Activated naive CD8-positive, alpha-beta T cell treated with anti-CD3 and anti-CD28 coated beads for 36 hours (primary cell): ENCODE measurements around the gene PPT2. TPM values are rescaled to one million over a fixed set of nuclear protein-coding genes. Genes with fewer than 3 reads are reported as not detected.

Source experiments
- DNase-seq: peaks from one replicate; pipeline ENCODE4 v3.0.0; 2021
- H3K27ac Mint-ChIP-seq: one replicate; pipeline ENCODE4 v1.8.0; 2022; ENCODE audit warnings: mild to moderate bottlenecking, moderate library complexity, mixed read lengths
- H3K27me3 Mint-ChIP-seq: one replicate; pipeline ENCODE4 v1.8.0; 2022; ENCODE audit warnings: mild to moderate bottlenecking, mixed read lengths
- H3K36me3 Mint-ChIP-seq: one replicate; pipeline ENCODE4 v1.8.0; 2021; ENCODE audit warnings: mild to moderate bottlenecking, mixed read lengths
- H3K4me1 Mint-ChIP-seq: one replicate; pipeline ENCODE4 v1.8.0; 2021; ENCODE audit warnings: mixed read lengths
- H3K4me3 Mint-ChIP-seq: one replicate; pipeline ENCODE4 v1.8.0; 2022; ENCODE audit warnings: mild to moderate bottlenecking, moderate library complexity, mixed read lengths
- H3K9me3 Mint-ChIP-seq: one replicate; pipeline ENCODE4 v1.8.0; 2022; ENCODE audit warnings: mixed read lengths
- total RNA-seq, 2 experiments: library from RNA; stranded (reverse); gene quantifications; one replicate each; pipeline ENCODE4 v1.2.3, GENCODE V29; 2021

The PPT2 gene
- total RNA-seq: 10 to 100 TPM; 19.5 to 24.4 TPM

- Mint-ChIP-seq H3K27me3 (peaks cover 13% of the 10 kb centered on the region), H3K4me1 (peaks cover 48% of the 10 kb centered on the region), H3K36me3 (peaks cover 17% of the 10 kb centered on the region), H3K27ac (peak within 1 kb of the TSS; percentile 92), H3K4me3 (peak within 1 kb of the TSS; percentile 97), H3K9me3 (no peaks in the 10 kb centered on the region)
- DNase-seq: peak; percentile 89
Observed at GRCh38 chr6:32153564-32154513, at the start of gene PPT2. Gene PPT2, plus strand, starts transcription at chr6:32154141. Its CDS starts 454 bp downstream, at chr6:32154595.

GRCh38 chr6:32105433-32105832 lies 48.5 kb upstream of the PPT2 start:
- peaks cover 16% of the 10 kb centered on the region for H3K27me3 Mint-ChIP-seq
- no peak for DNase-seq
- no peaks in the 10 kb centered on the region for H3K9me3 Mint-ChIP-seq
- no peak overlapping the region for H3K27ac Mint-ChIP-seq
- no peak overlapping the region for H3K4me3 Mint-ChIP-seq
- H3K36me3 Mint-ChIP-seq: no peaks in the 10 kb centered on the region
- H3K4me1 Mint-ChIP-seq: peaks cover 21% of the 10 kb centered on the region

- Mint-ChIP-seq H3K9me3 (no peaks in the 10 kb centered on the region), H3K4me3 (no peak overlapping the region), H3K27ac (no peak overlapping the region), H3K4me1 (peaks cover 21% of the 10 kb centered on the region), H3K36me3 (no peaks in the 10 kb centered on the region), H3K27me3 (peaks cover 13% of the 10 kb centered on the region)
- DNase-seq: no peak
Observed at GRCh38 chr6:32107406-32107805, 46.5 kb upstream of the PPT2 start.

- Mint-ChIP-seq H3K27ac (no peak overlapping the region), H3K4me3 (no peak overlapping the region), H3K27me3 (peaks cover 13% of the 10 kb centered on the region), H3K36me3 (no peaks in the 10 kb centered on the region), H3K4me1 (peaks cover 21% of the 10 kb centered on the region), H3K9me3 (no peaks in the 10 kb centered on the region)
- no peak for DNase-seq
Observed at GRCh38 chr6:32108094-32108627, 45.8 kb upstream of the PPT2 start.

GRCh38 chr6:32108727-32109113 lies 45.2 kb upstream of the PPT2 start:
- Mint-ChIP-seq H3K27me3 (peaks cover 9% of the 10 kb centered on the region), H3K4me3 (no peak overlapping the region), H3K27ac (no peak overlapping the region), H3K9me3 (no peaks in the 10 kb centered on the region), H3K4me1 (peaks cover 21% of the 10 kb centered on the region), H3K36me3 (no peaks in the 10 kb centered on the region)
- DNase-seq: no peak

GRCh38 chr6:32109114-32109764 lies 44.7 kb upstream of the PPT2 start, which contains the start of gene TNXB:
Gene TNXB, minus strand, starts transcription at chr6:32109338. Its CDS starts 11,140 bp downstream, at chr6:32098198.
- Mint-ChIP-seq H3K4me1 (peaks cover 21% of the 10 kb centered on the region), H3K27me3 (peaks cover 9% of the 10 kb centered on the region), H3K9me3 (no peaks in the 10 kb centered on the region), H3K27ac (no peak within 1 kb of the TSS), H3K36me3 (no peaks in the 10 kb centered on the region), H3K4me3 (no peak within 1 kb of the TSS)
- no peak for DNase-seq

- H3K27me3 Mint-ChIP-seq: peaks cover 9% of the 10 kb centered on the region
- H3K27ac Mint-ChIP-seq: no peak overlapping the region
Observed at GRCh38 chr6:32109765-32110160, 44.2 kb upstream of the PPT2 start.

GRCh38 chr6:32110632-32111031 lies 43.3 kb upstream of the PPT2 start:
- Mint-ChIP-seq H3K4me3 (no peak overlapping the region), H3K36me3 (no peaks in the 10 kb centered on the region), H3K27me3 (peaks cover 9% of the 10 kb centered on the region), H3K9me3 (no peaks in the 10 kb centered on the region), H3K4me1 (peaks cover 21% of the 10 kb centered on the region), H3K27ac (no peak overlapping the region)
- DNase-seq: no peak

More at GRCh38 chr6:32109765-32110160, 44.2 kb upstream of the PPT2 start:
- Mint-ChIP-seq H3K36me3 (no peaks in the 10 kb centered on the region), H3K9me3 (no peaks in the 10 kb centered on the region), H3K4me1 (peaks cover 21% of the 10 kb centered on the region), H3K4me3 (no peak overlapping the region)
- DNase-seq: no peak

- Mint-ChIP-seq H3K4me3 (no peak overlapping the region), H3K36me3 (no peaks in the 10 kb centered on the region), H3K27ac (no peak overlapping the region), H3K9me3 (no peaks in the 10 kb centered on the region), H3K4me1 (peaks cover 21% of the 10 kb centered on the region), H3K27me3 (peaks cover 9% of the 10 kb centered on the region)
- no peak for DNase-seq
Observed at GRCh38 chr6:32111424-32112066, 42.4 kb upstream of the PPT2 start.

- DNase-seq: no peak
- Mint-ChIP-seq H3K36me3 (no peaks in the 10 kb centered on the region), H3K4me1 (peaks cover 19% of the 10 kb centered on the region), H3K4me3 (no peak overlapping the region), H3K27ac (no peak overlapping the region), H3K27me3 (peaks cover 9% of the 10 kb centered on the region), H3K9me3 (no peaks in the 10 kb centered on the region)
Observed at GRCh38 chr6:32112431-32112980, 41.4 kb upstream of the PPT2 start.

- no peak overlapping the region for H3K4me3 Mint-ChIP-seq
- H3K27ac Mint-ChIP-seq: peak overlapping the region; percentile 16
Observed at GRCh38 chr6:32113386-32114352, 40.3 kb upstream of the PPT2 start.

GRCh38 chr6:32114796-32115195 lies 39.1 kb upstream of the PPT2 start:
- no peaks in the 10 kb centered on the region for H3K27me3 Mint-ChIP-seq
- H3K9me3 Mint-ChIP-seq: no peaks in the 10 kb centered on the region
- peaks cover 3% of the 10 kb centered on the region for H3K4me1 Mint-ChIP-seq
- peak overlapping the region; percentile 50 for H3K27ac Mint-ChIP-seq
- DNase-seq: no peak
- no peaks in the 10 kb centered on the region for H3K36me3 Mint-ChIP-seq
- H3K4me3 Mint-ChIP-seq: no peak overlapping the region

More at GRCh38 chr6:32113386-32114352, 40.3 kb upstream of the PPT2 start:
- no peaks in the 10 kb centered on the region for H3K9me3 Mint-ChIP-seq
- peaks cover 5% of the 10 kb centered on the region for H3K27me3 Mint-ChIP-seq
- no peak for DNase-seq
- H3K4me1 Mint-ChIP-seq: peaks cover 7% of the 10 kb centered on the region
- no peaks in the 10 kb centered on the region for H3K36me3 Mint-ChIP-seq

GRCh38 chr6:32115623-32116022 lies 38.3 kb upstream of the PPT2 start:
- Mint-ChIP-seq H3K27me3 (no peaks in the 10 kb centered on the region), H3K4me3 (no peak overlapping the region), H3K27ac (no peak overlapping the region), H3K4me1 (peaks cover 3% of the 10 kb centered on the region), H3K36me3 (peaks cover 2% of the 10 kb centered on the region), H3K9me3 (no peaks in the 10 kb centered on the region)
- DNase-seq: no peak

GRCh38 chr6:32116674-32117073 lies 37.3 kb upstream of the PPT2 start:
- no peak for DNase-seq
- Mint-ChIP-seq H3K27me3 (no peaks in the 10 kb centered on the region), H3K27ac (no peak overlapping the region), H3K36me3 (peaks cover 5% of the 10 kb centered on the region), H3K4me3 (no peak overlapping the region), H3K9me3 (no peaks in the 10 kb centered on the region), H3K4me1 (peaks cover 3% of the 10 kb centered on the region)
